Cerebellar cortex (tissue), 1 donor: ENCODE results near the gene GARNL3.

ENCODE experiments used
- DNase-seq: peaks from one replicate; pipeline ENCODE4 v3.0.0-alpha.2; 2015; ENCODE audit warnings: low spot score

The GARNL3 gene

GRCh38 chr9:127347831-127348776 lies 83.5 kb downstream of the GARNL3 start:
- no peak for DNase-seq

GRCh38 chr9:127349483-127350113 lies 85.0 kb downstream of the GARNL3 start:
- DNase-seq: peak; percentile 87

- no peak for DNase-seq
Measured at GRCh38 chr9:127351182-127352166, 86.9 kb downstream of the GARNL3 start.

- no peak for DNase-seq
Measured at GRCh38 chr9:127353882-127354281, 89.3 kb downstream of the GARNL3 start.

GRCh38 chr9:127356906-127357305 lies 92.3 kb downstream of the GARNL3 start:
- no peak for DNase-seq

GRCh38 chr9:127358023-127358535 lies 93.5 kb downstream of the GARNL3 start:
- DNase-seq: no peak

GRCh38 chr9:127358770-127359169 lies 94.2 kb downstream of the GARNL3 start:
- no peak for DNase-seq

GRCh38 chr9:127360250-127360649 lies 95.7 kb downstream of the GARNL3 start:
- DNase-seq: no peak

GRCh38 chr9:127360829-127361228 lies 96.3 kb downstream of the GARNL3 start:
- DNase-seq: peak; percentile 38

- no peak for DNase-seq
Measured at GRCh38 chr9:127361561-127361960, 97.0 kb downstream of the GARNL3 start.

GRCh38 chr9:127362829-127363228 lies 98.3 kb downstream of the GARNL3 start:
- DNase-seq: no peak

- no peak for DNase-seq
Measured at GRCh38 chr9:127365461-127365860, 100.9 kb downstream of the GARNL3 start.

GRCh38 chr9:127366594-127366993 lies 102.0 kb downstream of the GARNL3 start:
- DNase-seq: peak; percentile 67

GRCh38 chr9:127368852-127369402 lies 104.4 kb downstream of the GARNL3 start:
- no peak for DNase-seq

GRCh38 chr9:127369428-127369827 lies 104.9 kb downstream of the GARNL3 start:
- DNase-seq: no peak

- peak; percentile 68 for DNase-seq
Measured at GRCh38 chr9:127370147-127370579, 105.6 kb downstream of the GARNL3 start.

- peak; percentile 62 for DNase-seq
Measured at GRCh38 chr9:127370672-127371648, 106.4 kb downstream of the GARNL3 start.

GRCh38 chr9:127380479-127380878 lies 115.9 kb downstream of the GARNL3 start:
- no peak for DNase-seq

- no peak for DNase-seq
Measured at GRCh38 chr9:127382541-127382940, 118.0 kb downstream of the GARNL3 start.
